ENCODE data around the gene DACT2.

DACT2 gene

DNA sequence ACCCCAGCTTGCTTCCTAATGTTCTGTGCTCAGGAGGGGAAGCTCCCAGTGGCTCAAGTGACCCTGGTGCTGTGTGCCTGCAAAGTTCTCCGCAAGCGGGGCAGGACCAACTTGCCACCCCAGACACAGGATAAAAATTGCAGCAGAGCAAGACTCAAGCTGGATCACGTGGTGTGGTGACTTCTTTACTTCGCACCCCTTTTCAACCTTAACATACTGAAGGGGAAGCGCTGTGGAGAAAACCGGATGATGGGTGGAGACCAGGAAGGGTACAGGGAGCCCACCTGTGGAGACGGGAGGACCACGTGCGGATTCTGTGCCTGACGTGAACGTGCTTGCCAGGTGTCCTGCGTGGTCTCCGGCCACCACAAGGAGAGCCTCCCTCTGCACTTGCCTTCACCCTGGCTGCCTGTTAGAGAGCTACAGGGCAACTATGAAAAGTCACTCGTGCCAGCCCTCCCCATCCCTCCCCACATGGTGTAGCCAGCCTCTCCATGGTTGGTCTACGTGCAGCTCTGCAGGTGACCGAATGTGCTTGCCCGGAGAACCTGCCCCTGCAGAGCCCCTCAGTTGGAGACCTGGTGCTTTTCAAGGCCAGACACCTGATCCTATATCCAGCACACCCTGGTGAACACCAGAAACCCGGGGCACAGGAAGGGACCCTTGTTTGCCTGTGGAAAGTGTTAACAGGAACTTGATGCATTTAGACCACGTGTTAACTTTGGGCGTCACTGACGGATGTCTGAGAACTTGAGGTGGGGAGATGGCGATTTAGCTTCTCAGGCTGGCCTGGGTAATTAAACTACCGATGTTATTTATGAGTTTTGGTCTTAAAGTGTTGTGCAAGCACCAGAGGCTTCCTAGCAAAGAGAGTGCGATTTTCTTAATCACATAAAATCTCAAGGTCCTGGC lies 23.9 kb upstream of the DACT2 start:
- Histone ChIP-seq H4K20me1 (ENCODE audit: low read depth, low read length) (no peaks in the 10 kb centered on the region), H3K9ac (ENCODE audit: low read length) (no peak overlapping the region), H3K4me3 (ENCODE audit: insufficient read depth, low read length, poor library complexity, severe bottlenecking) (no peak overlapping the region), H3K27ac (ENCODE audit: low read depth, low read length) (no peak overlapping the region), H3K27me3 (ENCODE audit: low read length) (no peaks in the 10 kb centered on the region), H3K9me3 (ENCODE audit: insufficient read depth, low read length) (no peaks in the 10 kb centered on the region), H3K79me2 (ENCODE audit: insufficient read depth, low read length) (no peaks in the 10 kb centered on the region), H3F3A (ENCODE audit: insufficient read depth) (no peaks in the 10 kb centered on the region), H3K4me2 (ENCODE audit: low read depth, low read length, poor library complexity, severe bottlenecking) (no peak overlapping the region), H2AFZ (ENCODE audit: low read depth, low read length, severe bottlenecking) (no peak overlapping the region), H3K9me2 (replicated peaks; ENCODE audit: insufficient read depth, low read length) (no peaks in the 10 kb centered on the region), H3K36me3 (ENCODE audit: low read length) (no peaks in the 10 kb centered on the region)
- TF ChIP-seq, protein P1, sequence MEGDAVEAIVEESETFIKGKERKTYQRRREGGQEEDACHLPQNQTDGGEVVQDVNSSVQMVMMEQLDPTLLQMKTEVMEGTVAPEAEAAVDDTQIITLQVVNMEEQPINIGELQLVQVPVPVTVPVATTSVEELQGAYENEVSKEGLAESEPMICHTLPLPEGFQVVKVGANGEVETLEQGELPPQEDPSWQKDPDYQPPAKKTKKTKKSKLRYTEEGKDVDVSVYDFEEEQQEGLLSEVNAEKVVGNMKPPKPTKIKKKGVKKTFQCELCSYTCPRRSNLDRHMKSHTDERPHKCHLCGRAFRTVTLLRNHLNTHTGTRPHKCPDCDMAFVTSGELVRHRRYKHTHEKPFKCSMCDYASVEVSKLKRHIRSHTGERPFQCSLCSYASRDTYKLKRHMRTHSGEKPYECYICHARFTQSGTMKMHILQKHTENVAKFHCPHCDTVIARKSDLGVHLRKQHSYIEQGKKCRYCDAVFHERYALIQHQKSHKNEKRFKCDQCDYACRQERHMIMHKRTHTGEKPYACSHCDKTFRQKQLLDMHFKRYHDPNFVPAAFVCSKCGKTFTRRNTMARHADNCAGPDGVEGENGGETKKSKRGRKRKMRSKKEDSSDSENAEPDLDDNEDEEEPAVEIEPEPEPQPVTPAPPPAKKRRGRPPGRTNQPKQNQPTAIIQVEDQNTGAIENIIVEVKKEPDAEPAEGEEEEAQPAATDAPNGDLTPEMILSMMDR (IDR thresholded peaks at IDR 0.05; ENCODE audit: insufficient read depth, low read length, poor library complexity, severe bottlenecking): no peak
- TF ChIP-seq EZH2phosphoT487 (conservative IDR thresholded peaks at IDR 0.05; ENCODE audit: low read length): no peak

DNA sequence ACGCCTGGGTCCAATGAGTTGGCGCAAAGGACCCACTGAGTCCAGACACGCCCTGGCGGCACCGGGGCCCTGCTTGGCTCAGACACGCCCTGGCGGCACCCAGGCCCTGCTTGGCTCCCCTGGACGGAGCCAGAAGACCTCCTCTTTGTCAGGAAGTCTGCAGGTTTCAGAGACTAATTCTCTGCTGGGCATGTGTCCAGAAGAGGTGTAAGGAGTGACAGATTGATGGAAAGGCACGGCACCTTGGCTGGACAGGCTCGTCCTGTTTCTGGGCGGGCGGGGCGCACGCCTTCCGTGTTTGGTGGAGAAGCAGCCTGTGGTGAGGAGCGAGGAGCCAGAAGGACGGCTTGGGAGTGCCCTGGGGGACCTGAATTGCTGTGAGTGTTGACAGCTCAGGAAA lies 23.1 kb upstream of the DACT2 start:
- Histone ChIP-seq H3K27ac (ENCODE audit: low read depth, low read length) (no peak overlapping the region), H3K79me2 (ENCODE audit: insufficient read depth, low read length) (no peaks in the 10 kb centered on the region), H3K9ac (ENCODE audit: low read length) (no peak overlapping the region), H3K4me2 (ENCODE audit: low read depth, low read length, poor library complexity, severe bottlenecking) (no peak overlapping the region), H2AFZ (ENCODE audit: low read depth, low read length, severe bottlenecking) (no peak overlapping the region), H3F3A (ENCODE audit: insufficient read depth) (no peaks in the 10 kb centered on the region), H4K20me1 (ENCODE audit: low read depth, low read length) (no peaks in the 10 kb centered on the region), H3K4me3 (ENCODE audit: insufficient read depth, low read length, poor library complexity, severe bottlenecking) (no peak overlapping the region), H3K9me3 (ENCODE audit: insufficient read depth, low read length) (no peaks in the 10 kb centered on the region), H3K9me2 (replicated peaks; ENCODE audit: insufficient read depth, low read length) (no peaks in the 10 kb centered on the region), H3K36me3 (ENCODE audit: low read length) (no peaks in the 10 kb centered on the region), H3K27me3 (ENCODE audit: low read length) (no peaks in the 10 kb centered on the region)
- TF ChIP-seq EZH2phosphoT487 (conservative IDR thresholded peaks at IDR 0.05; ENCODE audit: low read length): no peak
- TF ChIP-seq, protein P1 (IDR thresholded peaks at IDR 0.05; ENCODE audit: insufficient read depth, low read length, poor library complexity, severe bottlenecking): no peak

DNA sequence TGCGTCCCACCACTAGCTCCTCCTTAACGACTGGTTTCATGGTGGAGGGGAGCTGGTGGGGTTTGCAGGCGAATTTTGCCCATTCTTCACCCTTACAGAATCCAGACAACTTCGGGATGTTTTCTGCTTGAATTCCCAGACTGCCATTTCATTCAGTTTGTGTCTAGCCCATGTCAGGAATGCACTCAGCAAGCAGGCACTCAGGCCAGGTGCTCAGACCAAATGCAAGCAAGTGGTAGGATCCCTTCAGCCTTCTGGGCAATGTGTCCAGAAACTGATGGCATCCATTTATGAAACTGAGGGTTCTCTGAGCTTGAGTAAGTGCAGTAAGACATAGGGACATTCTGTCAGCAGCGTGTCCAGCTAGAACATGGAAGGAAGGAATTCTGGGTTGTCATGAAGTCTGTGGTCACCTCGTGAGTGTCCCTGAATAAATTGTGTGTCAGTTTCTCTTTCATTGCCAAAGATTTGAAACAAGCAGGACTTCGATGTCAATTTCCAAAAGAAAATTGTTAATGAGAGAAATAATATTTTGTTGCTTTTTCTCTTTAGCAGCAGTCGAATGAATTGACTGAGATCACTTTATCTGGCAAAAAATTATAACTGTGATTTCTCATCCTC lies 21.8 kb upstream of the DACT2 start:
- no peaks in the 10 kb centered on the region for H3K36me3 ChIP-seq (ENCODE audit: low read length)
- no peak overlapping the region for H3K27ac ChIP-seq (ENCODE audit: low read depth, low read length)
- H3K79me2 ChIP-seq (ENCODE audit: insufficient read depth, low read length): no peaks in the 10 kb centered on the region
- no peak overlapping the region for H3K4me3 ChIP-seq (ENCODE audit: insufficient read depth, low read length, poor library complexity, severe bottlenecking)
- H3K9me3 ChIP-seq (ENCODE audit: insufficient read depth, low read length): no peaks in the 10 kb centered on the region
- no peaks in the 10 kb centered on the region for H3K9me2 ChIP-seq (replicated peaks; ENCODE audit: insufficient read depth, low read length)
- no peak for TF ChIP-seq EZH2phosphoT487 (conservative IDR thresholded peaks at IDR 0.05; ENCODE audit: low read length)
- TF ChIP-seq, protein P1 (IDR thresholded peaks at IDR 0.05; ENCODE audit: insufficient read depth, low read length, poor library complexity, severe bottlenecking): no peak
- H3K4me2 ChIP-seq (ENCODE audit: low read depth, low read length, poor library complexity, severe bottlenecking): no peak overlapping the region
- no peaks in the 10 kb centered on the region for H3K27me3 ChIP-seq (ENCODE audit: low read length)
- H3F3A ChIP-seq (ENCODE audit: insufficient read depth): no peaks in the 10 kb centered on the region
- no peak overlapping the region for H2AFZ ChIP-seq (ENCODE audit: low read depth, low read length, severe bottlenecking)
- H4K20me1 ChIP-seq (ENCODE audit: low read depth, low read length): no peaks in the 10 kb centered on the region
- no peak overlapping the region for H3K9ac ChIP-seq (ENCODE audit: low read length)
